ENCODE results near the gene NKAP.

GRCh38 chrX:119895843-119896326 lies 47.7 kb downstream of the NKAP start, which contains the start of gene AKAP14:
- TF ChIP-seq CTCF (conservative IDR thresholded peaks at IDR 0.05; ENCODE audit: low read depth in 2 of 2) (no peak), POLR2AphosphoS5 (IDR thresholded peaks at IDR 0.05; ENCODE audit: low read depth) (no peak), EZH2 (IDR thresholded peaks at IDR 0.05; ENCODE audit: low read depth, unreplicated experiment) (no peak), JUNB (IDR thresholded peaks at IDR 0.05; ENCODE audit: unreplicated experiment) (no peak), REST (IDR thresholded peaks at IDR 0.05; ENCODE audit: unreplicated experiment) (no peak), EZH2phosphoT487 (IDR thresholded peaks at IDR 0.05; ENCODE audit: unreplicated experiment) (no peak), STAT1 (IDR thresholded peaks at IDR 0.05; ENCODE audit: unreplicated experiment) (no peak), CREB1 (CRISPR knock-in tag; IDR thresholded peaks at IDR 0.05; ENCODE audit: low read depth) (no peak), ZNF114 (CRISPR knock-in tag; IDR thresholded peaks at IDR 0.05) (no peak)

Data from GM23338 (cell line).